ENCODE measurements around the gene FAM174C. TPM values are rescaled to one million over a fixed set of nuclear protein-coding genes. Genes with fewer than 3 reads are reported as not detected.

FAM174C gene
- total RNA-seq, result 26.9 and 75.8 TPM in 2 replicates

DNA sequence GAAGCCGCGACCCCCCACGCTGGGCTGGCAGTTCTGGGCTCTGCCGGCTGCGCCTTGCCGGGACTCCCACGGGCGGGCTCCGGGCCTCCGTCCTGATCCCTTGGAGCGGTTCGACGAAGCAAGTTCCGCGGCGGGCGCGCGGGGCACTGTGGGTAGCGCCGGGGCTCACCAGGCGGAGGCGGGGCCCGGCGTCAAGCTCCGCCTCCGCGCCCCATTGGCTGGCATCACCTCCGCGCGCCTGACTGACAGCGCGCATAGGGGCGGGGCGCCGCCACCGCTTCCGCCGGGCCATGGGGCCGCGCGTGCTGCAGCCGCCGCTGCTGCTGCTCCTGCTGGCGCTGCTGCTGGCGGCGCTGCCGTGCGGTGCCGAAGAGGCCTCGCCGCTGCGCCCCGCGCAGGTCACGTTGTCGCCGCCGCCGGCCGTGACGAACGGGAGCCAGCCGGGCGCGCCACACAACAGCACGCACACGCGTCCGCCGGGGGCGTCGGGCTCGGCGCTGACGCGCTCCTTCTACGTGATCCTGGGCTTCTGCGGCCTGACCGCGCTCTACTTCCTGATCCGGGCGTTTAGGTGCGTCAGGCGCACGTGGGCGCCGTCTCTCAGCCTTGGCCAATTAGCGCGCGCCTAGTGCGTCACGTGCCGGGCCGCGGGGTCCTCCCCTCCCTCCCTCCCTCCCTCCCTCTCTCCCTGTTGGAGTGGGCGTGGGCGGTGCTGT, at the start of gene FAM174C:
Gene FAM174C (plus strand): TSS at position 271 of the 716 bp plus-strand sequence. CDS start 20 bp downstream, at position 291.

DNA sequence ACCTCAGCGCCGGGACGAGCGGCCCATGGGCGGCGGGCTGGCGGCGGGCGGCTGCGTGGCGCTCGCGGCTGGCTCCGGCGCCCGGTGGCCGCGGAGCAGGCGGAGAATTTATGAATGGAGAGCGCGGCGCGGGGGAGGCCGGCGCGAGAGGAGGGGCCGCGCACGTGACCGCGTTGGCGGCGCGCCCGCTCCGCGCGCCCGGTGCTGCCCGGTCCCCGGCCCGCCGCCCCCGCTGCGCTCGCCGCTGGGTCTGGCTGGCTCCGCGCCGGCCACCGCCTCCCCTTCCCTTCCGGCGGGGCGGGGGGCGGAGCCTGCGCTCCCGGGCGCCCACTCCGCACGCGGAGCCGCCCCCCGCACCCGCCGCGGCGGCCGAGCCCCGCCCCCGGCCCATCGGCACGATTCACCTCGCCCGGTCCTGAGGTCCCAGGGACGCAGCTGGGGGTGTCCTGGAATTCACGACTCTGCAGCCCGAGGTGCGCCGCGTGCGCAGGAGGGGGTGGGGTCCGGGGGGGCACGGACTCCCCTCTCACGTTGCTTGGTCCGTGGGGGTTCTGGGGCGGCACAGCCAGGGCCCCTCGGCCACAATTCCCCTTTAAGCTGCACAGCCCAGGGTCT, 37.5 kb upstream of the FAM174C start, which contains the start of gene CBARP:
Gene CBARP (minus strand): TSS at position 252 of the 615 bp plus-strand sequence. CDS start 1,905 bp downstream, outside the sequence.

DNA sequence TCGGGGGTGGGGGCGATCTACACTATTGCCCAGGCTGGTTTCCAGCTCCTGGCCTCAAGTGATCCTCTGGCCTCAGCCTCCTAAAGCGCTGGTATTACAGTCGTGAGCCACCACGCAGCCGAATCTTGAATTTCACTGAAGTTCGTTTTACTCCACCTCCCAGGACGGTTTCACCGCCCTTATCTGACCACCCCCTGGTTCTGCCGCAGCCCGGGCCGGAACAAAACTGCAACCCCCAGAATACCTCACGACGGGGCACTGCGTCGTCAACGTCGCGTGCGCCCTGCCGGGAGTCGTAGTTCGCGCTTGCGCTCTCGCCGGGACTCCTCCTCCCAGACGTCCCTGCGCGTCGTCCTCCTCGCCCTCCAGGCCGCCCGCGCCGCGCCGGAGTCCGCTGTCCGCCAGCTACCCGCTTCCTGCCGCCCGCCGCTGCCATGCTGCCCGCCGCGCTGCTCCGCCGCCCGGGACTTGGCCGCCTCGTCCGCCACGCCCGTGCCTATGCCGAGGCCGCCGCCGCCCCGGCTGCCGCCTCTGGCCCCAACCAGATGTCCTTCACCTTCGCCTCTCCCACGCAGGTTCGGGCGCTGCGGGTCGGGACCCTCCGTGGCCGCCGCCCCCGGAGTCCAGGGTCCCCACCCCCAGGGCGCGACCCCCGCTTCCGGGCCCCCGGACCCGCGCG, 33.8 kb upstream of the FAM174C start, which contains the start of gene ATP5F1D:
Gene ATP5F1D (plus strand): TSS at position 335 of the 679 bp plus-strand sequence. CDS start 100 bp downstream, at position 435.

DNA sequence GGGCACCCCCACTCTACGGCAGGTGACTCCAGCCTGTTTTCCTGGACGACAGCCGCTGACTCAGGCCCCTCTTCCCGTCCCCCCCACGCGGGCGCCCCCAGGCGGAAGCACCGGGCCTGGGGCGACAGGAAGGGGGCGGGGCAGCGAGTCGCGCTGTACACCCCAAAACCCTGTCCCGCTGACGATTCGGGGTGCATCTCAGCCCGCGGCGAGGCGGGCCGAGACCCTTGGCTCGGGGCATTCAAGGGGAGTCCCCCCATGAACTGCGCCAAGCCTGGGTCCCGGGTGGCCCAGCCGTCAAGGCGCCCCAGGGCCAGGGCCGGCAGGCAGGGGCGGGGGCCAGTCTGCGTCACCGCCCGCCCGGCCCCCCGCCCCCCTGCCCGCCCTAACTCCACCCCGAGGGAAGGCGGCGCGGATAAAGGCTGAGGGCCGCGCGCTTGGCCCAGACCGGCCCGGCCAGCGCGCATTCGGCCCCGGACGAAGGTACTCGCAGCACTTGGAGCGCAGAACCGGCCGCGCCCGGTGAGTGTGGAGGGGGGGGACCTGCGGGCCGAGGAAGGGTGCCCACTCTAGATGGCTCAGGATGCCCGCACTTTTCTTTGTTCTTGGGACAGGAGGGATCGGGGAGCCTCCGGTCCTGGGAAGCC, 27.1 kb upstream of the FAM174C start, which contains the start of gene MIDN:
Gene MIDN (plus strand): TSS at position 445 of the 647 bp plus-strand sequence. CDS start 1,714 bp downstream, outside the sequence.

DNA sequence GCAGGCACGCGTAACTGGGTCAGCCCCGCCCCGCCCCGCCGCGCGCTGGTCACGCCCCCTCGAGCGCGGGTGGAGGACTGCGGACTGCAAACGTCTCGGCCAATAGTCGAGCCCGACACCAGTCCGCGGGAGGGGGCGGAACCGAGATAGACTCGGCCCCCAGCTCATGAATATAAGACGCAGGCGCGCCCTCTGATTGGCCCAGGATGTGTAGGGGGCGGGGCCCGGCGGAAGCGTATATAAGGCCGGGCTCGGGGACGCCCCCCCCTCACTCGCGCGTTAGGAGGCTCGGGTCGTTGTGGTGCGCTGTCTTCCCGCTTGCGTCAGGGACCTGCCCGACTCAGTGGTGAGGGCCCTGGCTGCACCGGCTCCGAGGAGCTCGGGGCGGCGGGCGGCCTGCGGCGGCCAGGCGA, 6.3 kb upstream of the FAM174C start, which contains the start of gene CIRBP:
Gene CIRBP (plus strand): TSS at position 268 of the 413 bp plus-strand sequence. CDS start 1,602 bp downstream, outside the sequence.

DNA sequence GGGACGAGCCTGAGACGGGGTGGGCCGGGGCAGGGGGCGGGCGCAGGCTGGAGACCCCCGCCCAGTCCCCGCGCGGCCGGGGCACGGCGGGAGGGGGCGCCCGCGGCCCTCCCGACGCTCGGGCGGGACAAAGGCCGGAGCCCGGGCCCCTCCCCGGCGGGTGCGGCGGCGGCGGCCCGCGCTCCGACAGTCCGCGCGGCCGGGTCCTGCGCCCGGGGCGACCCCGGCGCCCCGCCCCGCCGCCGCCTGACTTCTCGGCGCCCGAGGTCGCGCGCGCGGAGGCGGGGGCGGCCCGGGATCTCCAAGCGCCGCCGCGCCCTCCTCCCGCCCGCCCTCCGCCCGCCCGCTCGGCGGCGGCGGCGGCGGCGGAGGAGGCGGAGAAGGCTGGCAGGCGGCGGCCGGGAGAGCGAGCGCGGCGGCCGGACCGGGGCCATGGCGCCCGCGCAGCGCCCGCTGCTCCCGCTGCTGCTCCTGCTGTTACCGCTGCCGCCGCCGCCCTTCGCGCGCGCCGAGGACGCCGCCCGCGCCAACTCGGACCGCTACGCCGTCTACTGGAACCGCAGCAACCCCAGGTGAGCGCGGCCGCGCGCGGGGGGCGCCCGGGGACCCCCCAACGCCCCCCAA, 10.5 kb downstream of the FAM174C start, which contains the start of gene EFNA2:
Gene EFNA2 (plus strand): TSS at position 137 of the 624 bp plus-strand sequence. CDS start 296 bp downstream, at position 433.

Other genes starting within 250 kb of the FAM174C start
- gene CNN2, start 248.9 kb upstream of the FAM174C start, total RNA-seq, result 177 and 287 TPM in 2 replicates
- gene ABCA7, start 235.4 kb upstream of the FAM174C start, total RNA-seq, result 4.5 and 5.8 TPM in 2 replicates
- gene ARHGAP45, start 208.4 kb upstream of the FAM174C start, total RNA-seq, result 4.9 and 8.1 TPM in 2 replicates
- 198 and 220 TPM in 2 replicates for gene POLR2E, start 180.2 kb upstream of the FAM174C start, total RNA-seq
- gene GPX4, start 171.5 kb upstream of the FAM174C start, total RNA-seq, result 486 and 619 TPM in 2 replicates
- 48.2 and 84.6 TPM in 2 replicates for gene SBNO2, start 101.3 kb upstream of the FAM174C start, total RNA-seq
- gene STK11, start 69.8 kb upstream of the FAM174C start, total RNA-seq, result 51.4 and 70.3 TPM in 2 replicates
- gene CBARP, start 37.5 kb upstream of the FAM174C start, total RNA-seq, result 3.7 and 4.0 TPM in 2 replicates
- 66.6 and 105 TPM in 2 replicates for gene ATP5F1D, start 33.8 kb upstream of the FAM174C start, total RNA-seq
- gene MIDN, start 26.9 kb upstream of the FAM174C start, total RNA-seq, result 22.0 and 38.2 TPM in 2 replicates
- gene CIRBP, start 6.2 kb upstream of the FAM174C start, total RNA-seq, result 317 and 409 TPM in 2 replicates
- gene EFNA2, start 10.3 kb downstream of the FAM174C start, total RNA-seq, result not detected in 2 replicates
- 77.1 and 87.6 TPM in 2 replicates for gene NDUFS7, start 108.4 kb downstream of the FAM174C start, total RNA-seq
- gene GAMT, start 126.0 kb downstream of the FAM174C start, total RNA-seq, result 24.7 and 46.7 TPM in 2 replicates
- 35.6 and 59.5 TPM in 2 replicates for gene DAZAP1, start 132.1 kb downstream of the FAM174C start, total RNA-seq
- 1,770 and 2,629 TPM in 2 replicates for gene RPS15, start 162.9 kb downstream of the FAM174C start, total RNA-seq
- gene APC2, start 174.6 kb downstream of the FAM174C start, total RNA-seq, result 0.16 TPM in 1 of 2 replicates, not detected in the other
- gene C19orf25, start 203.7 kb downstream of the FAM174C start, total RNA-seq, result 37.4 and 43.3 TPM in 2 replicates
- gene PCSK4, start 214.8 kb downstream of the FAM174C start, total RNA-seq, result 0.18 and 0.97 TPM in 2 replicates
- 1.8 and 5.8 TPM in 2 replicates for gene REEP6, start 215.7 kb downstream of the FAM174C start, total RNA-seq
- gene ADAMTSL5, start 237.5 kb downstream of the FAM174C start, total RNA-seq, result 3.4 and 11.8 TPM in 2 replicates
- gene PLK5, start 248.5 kb downstream of the FAM174C start, total RNA-seq, result not detected in 2 replicates